Stimulated activated naive B cell treated with anti-CD40 and anti-IgM and Interleukin-4, amounts not matched to agents 10 μg/mL and 1 μg/mL and 100 μg/mL, for 72 hours (primary cell): Measurements from ENCODE around the gene PKD1L1.
"Not testable (repeated sequence)": the region's sequence is repeated elsewhere in the genome, so short reads cannot be mapped to it uniquely, and the experiment has no call there.

Experiments
- ATAC-seq, 2 donors: fragments of 150-1000 bp; cut with Tn5 transposase; replicated peaks; 2 replicates each; pipeline ENCODE4 v1.10.0; 2021; ENCODE audit warnings: moderate library complexity in 1 of 2
- DNase-seq: peaks from one replicate; pipeline ENCODE4 v3.0.0; 2021
- H3K27ac Mint-ChIP-seq: one replicate; pipeline ENCODE4 v1.8.0; 2022; ENCODE audit warnings: mild to moderate bottlenecking, mixed read lengths
- H3K27me3 Mint-ChIP-seq, 2 donors: one replicate each; pipeline ENCODE4 v1.8.0; 2022; ENCODE audit warnings: mixed read lengths in 2 of 2
- H3K36me3 Mint-ChIP-seq, 2 donors: one replicate each; pipeline ENCODE4 v1.8.0; 2022; ENCODE audit warnings: mixed read lengths in 2 of 2, mild to moderate bottlenecking in 1 of 2
- H3K4me1 Mint-ChIP-seq, 2 donors: one replicate each; pipeline ENCODE4 v1.8.0; 2022; ENCODE audit warnings: mixed read lengths in 2 of 2, mild to moderate bottlenecking in 1 of 2
- H3K4me3 Mint-ChIP-seq, 2 donors: one replicate each; pipeline ENCODE4 v1.8.0; 2022; ENCODE audit warnings: mild to moderate bottlenecking in 2 of 2, mixed read lengths in 2 of 2, moderate library complexity in 1 of 2
- H3K9me3 Mint-ChIP-seq, 2 donors: one replicate each; pipeline ENCODE4 v1.8.0; 2022; ENCODE audit warnings: mixed read lengths in 2 of 2, mild to moderate bottlenecking in 1 of 2

The PKD1L1 gene

GRCh38 chr7:47948141-47948790, at the start of gene PKD1L1:
TSS of gene PKD1L1 (minus strand) at chr7:47948466. CDS start at chr7:47948440, 26 bp downstream.
- H3K4me1 Mint-ChIP-seq: no peaks in the 10 kb centered on the region

GRCh38 chr7:47992446-47992845, 44.2 kb upstream of the PKD1L1 start:
- DNase-seq: no peak
- H3K27me3 Mint-ChIP-seq: no peaks in the 10 kb centered on the region
- H3K9me3 Mint-ChIP-seq: peaks cover 4 to 7% of the 10 kb centered on the region in 2 donors
- peak overlapping the region; percentile 86 for H3K27ac Mint-ChIP-seq
- H3K36me3 Mint-ChIP-seq: no peaks in the 10 kb centered on the region
- peak overlapping the region; percentile 96 to 97 for H3K4me3 Mint-ChIP-seq
- H3K4me1 Mint-ChIP-seq: peaks cover 10 to 15% of the 10 kb centered on the region in 2 donors
- ATAC-seq: no peak

More at GRCh38 chr7:47948141-47948790, at the start of gene PKD1L1:
- Mint-ChIP-seq H3K4me3 (no peak within 1 kb of the TSS), H3K27me3 (peaks cover 5 to 6% of the 10 kb centered on the region in 2 donors), H3K36me3 (no peaks in the 10 kb centered on the region), H3K27ac (no peak within 1 kb of the TSS), H3K9me3 (no peaks in the 10 kb centered on the region)
- ATAC-seq: no peak
- DNase-seq: no peak

- ATAC-seq (peak; percentile 99), DNase-seq (peak; percentile 79)
- Mint-ChIP-seq H3K4me1 (peaks cover 10 to 15% of the 10 kb centered on the region in 2 donors), H3K27ac (peak overlapping the region; percentile 86), H3K4me3 (peak overlapping the region; percentile 96 to 97), H3K27me3 (no peaks in the 10 kb centered on the region), H3K9me3 (peaks cover 4 to 7% of the 10 kb centered on the region in 2 donors), H3K36me3 (no peaks in the 10 kb centered on the region)
Measured at GRCh38 chr7:47991741-47992311, 43.6 kb upstream of the PKD1L1 start.

- Mint-ChIP-seq H3K27ac (peak overlapping the region; percentile 86), H3K36me3 (no peaks in the 10 kb centered on the region), H3K4me1 (peaks cover 10 to 15% of the 10 kb centered on the region in 2 donors), H3K27me3 (no peaks in the 10 kb centered on the region), H3K9me3 (peaks cover 4 to 7% of the 10 kb centered on the region in 2 donors), H3K4me3 (peak overlapping the region; percentile 96 to 97)
- ATAC-seq (no peak), DNase-seq (no peak)
Measured at GRCh38 chr7:47991270-47991669, 43.0 kb upstream of the PKD1L1 start.

GRCh38 chr7:47990592-47990991, 42.3 kb upstream of the PKD1L1 start:
- no peaks in the 10 kb centered on the region for H3K36me3 Mint-ChIP-seq
- H3K4me1 Mint-ChIP-seq: peaks cover 10 to 15% of the 10 kb centered on the region in 2 donors
- H3K27me3 Mint-ChIP-seq: no peaks in the 10 kb centered on the region
- ATAC-seq: no peak
- H3K9me3 Mint-ChIP-seq: peaks cover 4 to 7% of the 10 kb centered on the region in 2 donors
- DNase-seq: no peak
- no peak overlapping the region for H3K27ac Mint-ChIP-seq
- H3K4me3 Mint-ChIP-seq: no peak overlapping the region

- not testable (repeated sequence) for H3K9me3 Mint-ChIP-seq, H3K4me3 Mint-ChIP-seq, DNase-seq, ATAC-seq, H3K27me3 Mint-ChIP-seq, H3K36me3 Mint-ChIP-seq, H3K27ac Mint-ChIP-seq
- H3K4me1 Mint-ChIP-seq: peaks cover 10 to 15% of the 10 kb centered on the region in 2 donors
Measured at GRCh38 chr7:47989607-47990400, 41.5 kb upstream of the PKD1L1 start.

- Mint-ChIP-seq H3K4me1 (peaks cover 10 to 15% of the 10 kb centered on the region in 2 donors), H3K27ac (no peak overlapping the region), H3K36me3 (no peaks in the 10 kb centered on the region), H3K9me3 (no peaks in the 10 kb centered on the region), H3K27me3 (no peaks in the 10 kb centered on the region), H3K4me3 (no peak overlapping the region)
- ATAC-seq (no peak), DNase-seq (no peak)
Measured at GRCh38 chr7:47988496-47989386, 40.5 kb upstream of the PKD1L1 start.

GRCh38 chr7:47982610-47983009, 34.3 kb upstream of the PKD1L1 start:
- no peak for DNase-seq
- H3K9me3 Mint-ChIP-seq: no peaks in the 10 kb centered on the region
- no peaks in the 10 kb centered on the region for H3K27me3 Mint-ChIP-seq
- H3K27ac Mint-ChIP-seq: no peak overlapping the region
- H3K4me3 Mint-ChIP-seq: no peak overlapping the region
- H3K36me3 Mint-ChIP-seq: peaks cover 8% of the 10 kb centered on the region in 2 donors
- no peak for ATAC-seq
- H3K4me1 Mint-ChIP-seq: peaks cover 10 to 20% of the 10 kb centered on the region in 2 donors

- not testable (repeated sequence) for H3K9me3 Mint-ChIP-seq, H3K4me3 Mint-ChIP-seq, DNase-seq, H3K27ac Mint-ChIP-seq, ATAC-seq, H3K27me3 Mint-ChIP-seq
- Mint-ChIP-seq H3K36me3 (peaks cover 13 to 17% of the 10 kb centered on the region in 2 donors), H3K4me1 (peaks cover 12 to 29% of the 10 kb centered on the region in 2 donors)
Measured at GRCh38 chr7:47980648-47981047, 32.4 kb upstream of the PKD1L1 start.

GRCh38 chr7:47979832-47980181, 31.5 kb upstream of the PKD1L1 start:
- H3K36me3 Mint-ChIP-seq: peaks cover 15 to 20% of the 10 kb centered on the region in 2 donors

GRCh38 chr7:47979145-47979831, 31.0 kb upstream of the PKD1L1 start, which contains the start of gene HUS1:
TSS of gene HUS1 (minus strand) at chr7:47979615. CDS start at chr7:47979519, 96 bp downstream.
- Mint-ChIP-seq H3K27me3 (no peaks in the 10 kb centered on the region), H3K4me1 (peaks cover 15 to 32% of the 10 kb centered on the region in 2 donors), H3K27ac (peak within 1 kb of the TSS; percentile 95), H3K36me3 (peaks cover 18 to 25% of the 10 kb centered on the region in 2 donors), H3K9me3 (no peaks in the 10 kb centered on the region), H3K4me3 (peak within 1 kb of the TSS; percentile 84 to 86)
- DNase-seq (peak; percentile 93), ATAC-seq (peak; percentile 97 to 99)

More at GRCh38 chr7:47979832-47980181, 31.5 kb upstream of the PKD1L1 start:
- DNase-seq: no peak
- peak overlapping the region; percentile 84 to 86 for H3K4me3 Mint-ChIP-seq
- H3K27me3 Mint-ChIP-seq: no peaks in the 10 kb centered on the region
- ATAC-seq: no peak
- H3K9me3 Mint-ChIP-seq: no peaks in the 10 kb centered on the region
- H3K27ac Mint-ChIP-seq: no peak overlapping the region
- H3K4me1 Mint-ChIP-seq: peaks cover 12 to 29% of the 10 kb centered on the region in 2 donors

- Mint-ChIP-seq H3K4me1 (peaks cover 19 to 37% of the 10 kb centered on the region in 2 donors), H3K27ac (peak overlapping the region; percentile 84), H3K27me3 (no peaks in the 10 kb centered on the region), H3K36me3 (peaks cover 24 to 29% of the 10 kb centered on the region in 2 donors), H3K9me3 (no peaks in the 10 kb centered on the region), H3K4me3 (peak overlapping the region; percentile 84 to 86)
- ATAC-seq (no peak), DNase-seq (no peak)
Measured at GRCh38 chr7:47978790-47979144, 30.5 kb upstream of the PKD1L1 start.

- no peaks in the 10 kb centered on the region for H3K27me3 Mint-ChIP-seq
- DNase-seq: peak; percentile 36
- no peaks in the 10 kb centered on the region for H3K9me3 Mint-ChIP-seq
- peak overlapping the region in 1 of 2 donors; percentile 2 for H3K4me3 Mint-ChIP-seq
- H3K36me3 Mint-ChIP-seq: peaks cover 55 to 68% of the 10 kb centered on the region in 2 donors
- peak; percentile 83 to 85 for ATAC-seq
- peaks cover 44 to 55% of the 10 kb centered on the region in 2 donors for H3K4me1 Mint-ChIP-seq
- peak overlapping the region; percentile 42 for H3K27ac Mint-ChIP-seq
Measured at GRCh38 chr7:47973739-47974138, 25.5 kb upstream of the PKD1L1 start.
